Nephron (organoid): Measurements from ENCODE around the gene NLN.

Source experiments
- H3K27ac Mint-ChIP-seq, 3 experiments: 2 replicates each; pipeline ENCODE4 v1.8.0; 2020; ENCODE audit warnings: mixed read lengths in 3 of 3, mild to moderate bottlenecking in 2 of 3, moderate library complexity in 1 of 3
- H3K27me3 Mint-ChIP-seq: 2 replicates; pipeline ENCODE4 v1.8.0; 2021; ENCODE audit warnings: low read depth, mild to moderate bottlenecking, moderate library complexity, mixed read lengths
- H3K36me3 Mint-ChIP-seq: 2 replicates; pipeline ENCODE4 v1.8.0; 2020; ENCODE audit warnings: low read depth, mixed read lengths
- H3K4me1 Mint-ChIP-seq: 2 replicates; pipeline ENCODE4 v1.8.0; 2020; ENCODE audit warnings: mixed read lengths
- H3K4me3 Mint-ChIP-seq, 3 experiments: 2 replicates each; pipeline ENCODE4 v1.8.0; 2020; ENCODE audit warnings: mild to moderate bottlenecking in 3 of 3, mixed read lengths in 3 of 3, moderate library complexity in 2 of 3
- H3K9me3 Mint-ChIP-seq: 2 replicates; pipeline ENCODE4 v1.8.0; 2020; ENCODE audit warnings: mixed read lengths
- CTCF ChIP-seq, 3 experiments: fragments of 200-600 bp; sonication (generic); IDR thresholded peaks; one replicate each; pipeline ENCODE4 v1.5.0; 2021; ENCODE audit warnings: antibody characterized with exemption in 3 of 3; ENCODE audit not compliant: unreplicated experiment in 3 of 3

Gene NLN

GRCh38 chr5:65695162-65695755 is 26.7 kb upstream of the NLN start:
- no peak for TF ChIP-seq CTCF (IDR thresholded peaks at IDR 0.05; ENCODE audit: unreplicated experiment in 3 of 3)
- peaks cover 28% of the 10 kb centered on the region for H3K36me3 Mint-ChIP-seq

GRCh38 chr5:65695896-65696295 is 26.1 kb upstream of the NLN start:
- no peaks in the 10 kb centered on the region for H3K9me3 Mint-ChIP-seq
- H3K4me3 Mint-ChIP-seq: no peak overlapping the region
- H3K27ac Mint-ChIP-seq: no peak overlapping the region
- TF ChIP-seq CTCF (IDR thresholded peaks at IDR 0.05; ENCODE audit: unreplicated experiment in 3 of 3): no peak
- H3K27me3 Mint-ChIP-seq: no peaks in the 10 kb centered on the region
- H3K36me3 Mint-ChIP-seq: peaks cover 23% of the 10 kb centered on the region
- no peaks in the 10 kb centered on the region for H3K4me1 Mint-ChIP-seq

More at GRCh38 chr5:65695162-65695755, 26.7 kb upstream of the NLN start:
- H3K27me3 Mint-ChIP-seq: no peaks in the 10 kb centered on the region
- no peak overlapping the region for H3K4me3 Mint-ChIP-seq
- no peaks in the 10 kb centered on the region for H3K9me3 Mint-ChIP-seq
- H3K27ac Mint-ChIP-seq: no peak overlapping the region
- H3K4me1 Mint-ChIP-seq: no peaks in the 10 kb centered on the region

- Mint-ChIP-seq H3K27me3 (no peaks in the 10 kb centered on the region), H3K9me3 (no peaks in the 10 kb centered on the region), H3K36me3 (peaks cover 20% of the 10 kb centered on the region), H3K27ac (no peak overlapping the region), H3K4me3 (no peak overlapping the region), H3K4me1 (no peaks in the 10 kb centered on the region)
- no peak for TF ChIP-seq CTCF (IDR thresholded peaks at IDR 0.05; ENCODE audit: unreplicated experiment in 3 of 3)
Measured at GRCh38 chr5:65696892-65697291, 25.1 kb upstream of the NLN start.

- Mint-ChIP-seq H3K27ac (no peak overlapping the region), H3K27me3 (no peaks in the 10 kb centered on the region), H3K36me3 (peaks cover 28% of the 10 kb centered on the region), H3K9me3 (no peaks in the 10 kb centered on the region), H3K4me3 (no peak overlapping the region), H3K4me1 (no peaks in the 10 kb centered on the region)
- no peak for TF ChIP-seq CTCF (IDR thresholded peaks at IDR 0.05; ENCODE audit: unreplicated experiment in 3 of 3)
Measured at GRCh38 chr5:65699338-65699737, 22.7 kb upstream of the NLN start.

GRCh38 chr5:65702036-65702435 is 20.0 kb upstream of the NLN start:
- Mint-ChIP-seq H3K27me3 (no peaks in the 10 kb centered on the region), H3K27ac (no peak overlapping the region), H3K9me3 (no peaks in the 10 kb centered on the region), H3K4me1 (no peaks in the 10 kb centered on the region), H3K36me3 (peaks cover 35% of the 10 kb centered on the region), H3K4me3 (no peak overlapping the region)
- no peak for TF ChIP-seq CTCF (IDR thresholded peaks at IDR 0.05; ENCODE audit: unreplicated experiment in 3 of 3)

- H3K27ac Mint-ChIP-seq: no peak overlapping the region
- no peaks in the 10 kb centered on the region for H3K27me3 Mint-ChIP-seq
- no peaks in the 10 kb centered on the region for H3K4me1 Mint-ChIP-seq
- H3K4me3 Mint-ChIP-seq: no peak overlapping the region
- no peaks in the 10 kb centered on the region for H3K9me3 Mint-ChIP-seq
- no peak for TF ChIP-seq CTCF (IDR thresholded peaks at IDR 0.05; ENCODE audit: unreplicated experiment in 3 of 3)
- peaks cover 20% of the 10 kb centered on the region for H3K36me3 Mint-ChIP-seq
Measured at GRCh38 chr5:65704621-65705239, 17.3 kb upstream of the NLN start.
